Common myeloid progenitor, CD34-positive (primary cell): Measurements from ENCODE around the gene SMIM17.
A peak's percentile ranks its signal among the peaks of the same experiment; 100 is the strongest.

Source experiments
- CTCF ChIA-PET: fragments of 350-600 bp; sonication (Branson Sonifier 250); formaldehyde crosslinking; loops from one replicate; lab custom pipeline; 2021; ENCODE audit warnings: antibody characterized with exemption; lab: Charles Lee
- POLR2A ChIA-PET: fragments of 350-600 bp; sonication (Branson Sonifier 250); formaldehyde crosslinking; loops from one replicate; lab custom pipeline; 2021; ENCODE audit warnings: antibody characterized with exemption; lab: Charles Lee
- DNase-seq, 3 donors: peaks; one replicate each; pipeline versions ENCODE4 v3.0.0 to v3.0.0-alpha.2; 2013
- H3K27ac ChIP-seq, 2 experiments: 1 replicate in 1 of 2; 2 replicates in 1 of 2; pipeline ENCODE4 v1.7.0; 2013; ENCODE audit warnings: inconsistent platforms in 2 of 2, low read length in 2 of 2, mild to moderate bottlenecking in 2 of 2, low read depth in 1 of 2, moderate library complexity in 1 of 2; ENCODE audit not compliant: severe bottlenecking in 2 of 2, insufficient read depth in 1 of 2, poor library complexity in 1 of 2
- H3K27me3 ChIP-seq, 5 experiments: replicated peaks in 2 of 5; 1 replicate in 3 of 5; 2 replicates in 2 of 5; pipeline versions ENCODE4 v1.6.1 to v1.7.0; 2013; ENCODE audit warnings: low read length in 4 of 5, mild to moderate bottlenecking in 2 of 5, moderate library complexity in 2 of 5, inconsistent platforms in 1 of 5; ENCODE audit not compliant: insufficient read depth in 5 of 5, control insufficient read depth in 4 of 5
- H3K36me3 ChIP-seq, 4 experiments: 1 replicate in 2 of 4; 2 replicates in 2 of 4; pipeline versions ENCODE4 v1.6.1 to v1.7.0; 2013; ENCODE audit warnings: low read length in 3 of 4, control low read depth in 1 of 4, mild to moderate bottlenecking in 1 of 4; ENCODE audit not compliant: control insufficient read depth in 4 of 4, insufficient read depth in 4 of 4
- H3K4me1 ChIP-seq, 4 experiments: 1 replicate in 3 of 4; 2 replicates in 1 of 4; pipeline versions ENCODE4 v1.6.1 to v1.7.1; 2013; ENCODE audit warnings: low read length in 3 of 4, mild to moderate bottlenecking in 3 of 4, control low read depth in 1 of 4, inconsistent platforms in 1 of 4, moderate library complexity in 1 of 4; ENCODE audit not compliant: control insufficient read depth in 4 of 4, insufficient read depth in 4 of 4; ENCODE audit errors: control extremely low read depth in 1 of 4
- H3K4me3 ChIP-seq, 7 experiments: 1 replicate in 4 of 7; 2 replicates in 3 of 7; pipeline versions ENCODE4 v1.5.1 to v1.7.0; 2013; ENCODE audit warnings: mild to moderate bottlenecking in 7 of 7, low read length in 6 of 7, moderate library complexity in 6 of 7, inconsistent platforms in 2 of 7, low read depth in 2 of 7, control low read depth in 1 of 7; ENCODE audit not compliant: insufficient read depth in 4 of 7, control insufficient read depth in 1 of 7; ENCODE audit errors: extremely low read depth in 1 of 7
- H3K9me3 ChIP-seq, 5 experiments: 1 replicate in 4 of 5; 2 replicates in 1 of 5; pipeline versions ENCODE4 v1.6.1 to v1.7.1; 2013; ENCODE audit warnings: low read length in 4 of 5, mild to moderate bottlenecking in 2 of 5, inconsistent platforms in 1 of 5, low read depth in 1 of 5, moderate library complexity in 1 of 5; ENCODE audit not compliant: control insufficient read depth in 4 of 5, insufficient read depth in 2 of 5; ENCODE audit errors: control extremely low read depth in 1 of 5
- WGBS: methylation state at CpG from one replicate; pipeline ENCODE4 v1.1.5; 2013; ENCODE audit not compliant: insufficient coverage; 5-methylcytosine and 5-hydroxymethylcytosine counted together

SMIM17 gene

GRCh38 chr19:56678205-56678604 is 35.2 kb downstream of the SMIM17 start:
- Histone ChIP-seq H3K36me3 (no peaks in the 10 kb centered on the region), H3K4me1 (no peaks in the 10 kb centered on the region), H3K27me3 (no peaks in the 10 kb centered on the region), H3K27ac (no peak overlapping the region), H3K4me3 (no peak overlapping the region), H3K9me3 (no peaks in the 10 kb centered on the region)
- no peak for DNase-seq
- ChIA-PET POLR2A (no interaction called here), CTCF (no interaction called here)
- WGBS = 98% methylated on average over 5 of the region's 8 CpGs

- ChIA-PET POLR2A (no interaction called here), CTCF (interaction anchor here (0.6 kb wide), 1 partner anchor 420 kb away, joined by 3 read pairs; no protein-coding TSS in a partner anchor)
- no peaks in the 10 kb centered on the region for H3K4me1 ChIP-seq
- WGBS = 80% methylated on average over 7 of the region's 8 CpGs
- H3K36me3 ChIP-seq = no peaks in the 10 kb centered on the region
- no peak for DNase-seq
- H3K27me3 ChIP-seq = no peaks in the 10 kb centered on the region
- no peak overlapping the region for H3K4me3 ChIP-seq
- no peaks in the 10 kb centered on the region for H3K9me3 ChIP-seq
- H3K27ac ChIP-seq = no peak overlapping the region
These were observed 38.7 kb downstream of the SMIM17 start for GRCh38 chr19:56681702-56682101.

GRCh38 chr19:56683116-56683515 is 40.2 kb downstream of the SMIM17 start:
- POLR2A ChIA-PET = no interaction called here
- 92% methylated on average over 2 of the region's 7 CpGs for WGBS
- H3K27me3 ChIP-seq = no peaks in the 10 kb centered on the region
- CTCF ChIA-PET = no interaction called here
- H3K4me3 ChIP-seq = no peak overlapping the region
- H3K36me3 ChIP-seq = no peaks in the 10 kb centered on the region
- no peak overlapping the region for H3K27ac ChIP-seq
- no peaks in the 10 kb centered on the region for H3K9me3 ChIP-seq
- DNase-seq = no peak
- no peaks in the 10 kb centered on the region for H3K4me1 ChIP-seq

DNA sequence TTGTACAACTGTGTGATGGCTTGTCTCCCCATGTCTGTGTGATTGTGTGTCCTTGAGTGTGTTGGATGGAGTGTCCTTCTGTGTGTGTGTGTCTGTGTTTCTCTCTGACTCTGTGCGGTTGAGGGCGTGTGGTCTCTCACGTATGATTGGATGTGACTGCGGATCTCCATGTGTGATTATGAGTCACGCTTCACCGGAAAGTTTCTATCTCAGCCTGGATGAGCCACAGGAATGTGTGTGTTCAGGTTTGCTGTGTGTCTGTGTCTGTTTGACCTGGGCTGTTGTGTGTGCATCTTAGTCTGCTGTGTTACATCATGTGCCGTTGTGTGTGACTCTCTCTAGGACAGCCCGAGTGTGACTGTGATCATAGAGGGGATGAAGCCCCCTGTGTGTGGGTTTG is 44.1 kb downstream of the SMIM17 start:
- ChIA-PET POLR2A (no interaction called here), CTCF (no interaction called here)
- Histone ChIP-seq H3K36me3 (no peaks in the 10 kb centered on the region), H3K27ac (no peak overlapping the region), H3K4me1 (peaks cover 3 to 16% (median 4%) of the 10 kb centered on the region in 4 experiments), H3K27me3 (no peaks in the 10 kb centered on the region), H3K9me3 (peaks cover 0 to 2% (median 0%) of the 10 kb centered on the region in 5 experiments), H3K4me3 (no peak overlapping the region)
- 100% methylated on average over 1 of the region's 8 CpGs for WGBS
- no peak for DNase-seq

DNA sequence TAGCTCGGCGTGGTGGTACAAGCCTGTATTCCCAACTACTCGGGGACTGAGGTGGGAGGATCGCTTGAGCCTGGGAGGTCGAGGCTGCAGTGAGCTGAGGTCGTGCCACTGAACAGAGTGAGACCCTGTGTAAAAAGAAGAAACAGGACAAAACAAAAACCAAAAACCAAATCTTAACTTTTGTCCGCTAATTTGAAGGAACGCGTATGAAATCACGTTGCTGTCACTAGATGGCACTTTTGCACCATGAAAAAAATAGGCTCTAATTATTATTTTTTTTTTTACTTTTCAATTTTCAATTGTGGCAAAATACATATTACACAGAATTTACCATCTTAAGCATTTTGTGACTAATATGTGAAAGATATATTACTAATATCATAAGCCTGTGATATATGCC is 46.2 kb downstream of the SMIM17 start:
- Histone ChIP-seq H3K9me3 (peaks cover 0 to 2% (median 0%) of the 10 kb centered on the region in 5 experiments), H3K27ac (no peak overlapping the region), H3K4me3 (no peak overlapping the region), H3K4me1 (peaks cover 3 to 16% (median 4%) of the 10 kb centered on the region in 4 experiments), H3K36me3 (no peaks in the 10 kb centered on the region), H3K27me3 (no peaks in the 10 kb centered on the region)
- ChIA-PET POLR2A (no interaction called here), CTCF (no interaction called here)
- peak; percentile 17 to 59 (median 51) for DNase-seq
- WGBS = 97% methylated on average over 5 of the region's 10 CpGs

- POLR2A ChIA-PET = no interaction called here
- DNase-seq = peak; percentile 88 to 98 (median 95)
- WGBS = no CpG with 5 or more reads among the region's 10 CpGs
These were observed 47.7 kb downstream of the SMIM17 start for GRCh38 chr19:56690670-56691069.

DNA sequence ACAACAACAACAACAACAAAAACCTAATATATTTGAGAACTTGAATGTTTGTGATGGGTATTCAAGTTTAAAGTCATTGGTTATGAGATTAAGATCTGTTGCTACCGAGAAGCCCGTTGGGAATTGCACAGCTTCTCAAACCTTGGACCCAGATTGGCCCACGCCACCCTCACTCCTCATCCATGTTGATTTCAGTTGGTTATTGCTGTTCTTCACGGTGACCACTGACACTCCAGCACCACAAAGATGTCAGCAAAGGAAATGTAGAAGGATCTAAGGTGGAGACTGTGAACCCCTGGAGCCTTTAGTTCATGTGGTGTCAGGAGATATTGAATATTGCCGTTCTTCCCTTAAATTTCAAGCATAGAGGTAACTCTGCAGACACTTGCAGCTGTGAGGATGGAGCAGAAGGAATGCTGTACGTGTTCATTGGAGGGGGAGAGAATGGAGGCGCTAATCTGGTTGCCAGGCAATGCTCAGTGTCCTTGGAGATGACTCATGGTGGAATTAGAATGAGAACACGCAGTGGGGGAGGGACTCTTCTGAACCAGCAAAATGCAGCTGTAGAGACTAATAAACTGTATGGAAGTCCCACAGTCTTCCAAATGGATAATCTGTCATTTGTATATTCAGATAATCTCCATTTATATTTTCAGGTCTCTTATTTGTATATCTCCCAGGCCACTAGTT is 49.4 kb downstream of the SMIM17 start:
- DNase-seq = peak in 2 of 3 donors; percentile 24 to 36
- 96% methylated on average over 6 of the region's 8 CpGs for WGBS
- Histone ChIP-seq H3K27me3 (no peaks in the 10 kb centered on the region), H3K4me1 (peaks cover 3 to 16% (median 4%) of the 10 kb centered on the region in 4 experiments), H3K36me3 (no peaks in the 10 kb centered on the region), H3K9me3 (peaks cover 0 to 2% (median 0%) of the 10 kb centered on the region in 5 experiments), H3K4me3 (no peak overlapping the region), H3K27ac (no peak overlapping the region)
- POLR2A ChIA-PET = no interaction called here
- CTCF ChIA-PET = no interaction called here

More at GRCh38 chr19:56690670-56691069, 47.7 kb downstream of the SMIM17 start:
- H3K9me3 ChIP-seq = peaks cover 0 to 2% (median 0%) of the 10 kb centered on the region in 5 experiments
- peak overlapping the region in 1 of 7 experiments; percentile 35 for H3K4me3 ChIP-seq
- CTCF ChIA-PET = no interaction called here
- peak overlapping the region in 1 of 2 experiments; percentile 34 for H3K27ac ChIP-seq
- no peaks in the 10 kb centered on the region for H3K27me3 ChIP-seq
- H3K36me3 ChIP-seq = no peaks in the 10 kb centered on the region
- peaks cover 3 to 16% (median 4%) of the 10 kb centered on the region in 4 experiments for H3K4me1 ChIP-seq
